NCI-H82 treated with DMSO at 0.1 percent for 48 hours (cell line): ENCODE data around the gene PTGR3.
A peak's percentile ranks its signal among the peaks of the same experiment; 100 is the strongest.

Source experiments
- DNase-seq: peaks from one replicate; lab custom pipeline; 2025; ENCODE audit not compliant: unreplicated experiment; lab: John Stamatoyannopoulos, UW

The PTGR3 gene

GRCh38 chr18:75215663-75216062 lies 6.7 kb upstream of the PTGR3 start:
- no peak for DNase-seq

- DNase-seq: no peak
Measured at GRCh38 chr18:75214766-75215510, 6.0 kb upstream of the PTGR3 start.

DNA sequence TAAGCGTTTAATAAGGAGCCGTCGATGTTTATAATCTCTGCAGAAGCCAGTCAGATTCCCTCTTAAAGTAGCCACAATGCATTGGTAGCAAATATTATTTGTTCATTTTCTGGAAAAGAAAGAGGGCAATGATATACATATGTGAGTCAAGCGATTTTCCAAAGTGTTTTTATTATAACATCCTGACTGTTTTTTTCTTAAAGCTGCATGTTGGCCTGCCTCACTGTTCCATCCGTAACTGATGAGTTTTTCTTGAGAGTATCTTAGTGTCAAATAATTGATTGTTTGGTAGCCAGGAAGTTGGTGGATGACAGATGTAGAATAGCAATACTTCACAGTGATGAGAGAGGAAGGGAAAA lies 5.4 kb upstream of the PTGR3 start:
- no peak for DNase-seq

DNA sequence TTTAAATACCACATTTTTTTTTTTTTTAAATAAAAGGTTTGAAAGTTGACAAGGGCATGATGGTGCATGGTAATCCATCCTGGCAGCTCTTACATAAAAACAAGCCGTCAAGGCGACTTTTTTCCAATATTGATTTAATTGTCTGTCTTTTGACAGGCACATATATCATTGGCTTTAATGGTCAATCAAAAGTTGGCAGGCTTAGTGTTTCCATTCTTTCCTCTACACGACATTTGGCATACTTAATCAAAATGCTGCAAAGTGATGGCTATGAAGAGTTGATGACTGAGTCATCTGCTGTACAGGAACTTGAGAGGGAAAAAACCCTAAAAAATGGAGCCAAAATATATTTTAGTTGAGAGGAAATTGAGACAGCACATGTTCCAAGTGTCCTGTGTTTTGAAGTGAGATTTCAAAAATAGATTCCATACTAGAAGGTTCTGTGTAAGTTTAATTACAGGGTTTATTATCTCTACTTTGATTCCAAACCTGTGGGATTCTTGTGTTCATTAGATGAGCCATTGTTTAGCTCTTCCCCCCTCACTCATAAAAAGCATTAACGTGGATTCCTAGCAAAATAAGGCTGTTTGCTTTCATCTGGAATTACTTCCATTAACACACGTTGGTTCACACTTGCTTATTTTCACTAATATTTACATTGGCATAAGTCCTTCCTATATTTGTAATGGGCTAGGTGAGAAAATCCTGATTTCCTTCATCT lies 4.8 kb upstream of the PTGR3 start:
- no peak for DNase-seq

GRCh38 chr18:75212751-75213090 lies 3.8 kb upstream of the PTGR3 start:
- no peak for DNase-seq

GRCh38 chr18:75211953-75212750 lies 3.2 kb upstream of the PTGR3 start:
- no peak for DNase-seq

DNA sequence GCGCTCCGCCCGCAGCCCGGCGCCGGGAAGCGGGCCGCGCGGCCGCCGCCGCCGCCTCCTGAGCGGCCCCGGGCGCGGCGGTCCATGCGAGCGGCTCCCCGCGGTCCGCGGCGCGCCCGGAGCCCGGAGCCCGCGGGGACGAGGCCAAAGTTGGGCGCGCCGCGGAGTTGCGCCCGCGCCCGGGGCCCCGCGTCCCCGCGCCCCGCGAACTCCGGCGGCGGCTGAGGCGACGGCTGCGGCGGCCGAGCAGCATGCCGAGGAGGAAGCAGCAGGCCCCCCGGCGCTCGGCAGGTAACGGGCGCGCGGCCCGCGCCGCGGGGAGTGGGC lies 2.6 kb upstream of the PTGR3 start:
- no peak for DNase-seq

- DNase-seq: no peak
Measured at GRCh38 chr18:75211002-75211621, 2.2 kb upstream of the PTGR3 start.

DNA sequence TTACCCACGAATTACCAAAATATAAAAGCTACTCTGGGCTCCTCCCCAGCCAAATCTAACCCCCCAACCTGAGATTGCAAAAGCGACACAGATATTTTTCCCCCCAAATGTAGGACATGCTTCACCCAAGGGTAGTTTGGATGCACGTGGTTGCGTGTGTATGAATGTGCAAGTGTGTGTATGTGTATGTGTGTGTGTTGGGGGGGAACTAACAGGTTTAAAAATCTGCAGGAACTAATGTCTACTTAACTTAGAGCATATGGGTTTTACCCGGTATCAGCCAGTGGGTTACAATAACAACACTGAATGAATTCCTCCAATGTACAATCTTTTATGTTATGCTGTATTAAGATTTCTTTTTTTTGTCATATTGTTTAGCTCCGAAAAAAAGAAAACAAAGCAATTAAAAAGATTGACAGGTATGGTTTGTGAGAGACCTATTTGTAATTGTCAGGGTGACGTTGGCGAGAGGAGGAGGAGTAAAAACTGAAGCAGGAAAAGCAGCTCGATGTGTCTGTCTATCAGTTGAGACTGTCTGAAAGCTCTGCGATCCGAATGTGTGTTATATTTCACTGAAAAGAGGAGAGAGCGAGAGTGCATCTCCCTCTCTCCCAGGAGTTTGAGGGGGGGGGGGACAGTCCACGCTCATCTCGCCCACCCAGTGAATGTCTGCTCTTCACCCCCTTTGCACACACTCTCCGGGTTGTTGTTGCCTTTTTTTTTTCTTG lies 1.5 kb upstream of the PTGR3 start, which contains the start of gene TSHZ1:
Gene TSHZ1 (plus strand): TSS at position 524 of the 728 bp plus-strand sequence. CDS start 1,080 bp downstream, outside the sequence.
- DNase-seq: peak; percentile 45

GRCh38 chr18:75209951-75210258 lies 966 bp upstream of the PTGR3 start:
- no peak for DNase-seq

GRCh38 chr18:75208836-75209128 lies 157 bp downstream of the PTGR3 start:
- no peak for DNase-seq

DNA sequence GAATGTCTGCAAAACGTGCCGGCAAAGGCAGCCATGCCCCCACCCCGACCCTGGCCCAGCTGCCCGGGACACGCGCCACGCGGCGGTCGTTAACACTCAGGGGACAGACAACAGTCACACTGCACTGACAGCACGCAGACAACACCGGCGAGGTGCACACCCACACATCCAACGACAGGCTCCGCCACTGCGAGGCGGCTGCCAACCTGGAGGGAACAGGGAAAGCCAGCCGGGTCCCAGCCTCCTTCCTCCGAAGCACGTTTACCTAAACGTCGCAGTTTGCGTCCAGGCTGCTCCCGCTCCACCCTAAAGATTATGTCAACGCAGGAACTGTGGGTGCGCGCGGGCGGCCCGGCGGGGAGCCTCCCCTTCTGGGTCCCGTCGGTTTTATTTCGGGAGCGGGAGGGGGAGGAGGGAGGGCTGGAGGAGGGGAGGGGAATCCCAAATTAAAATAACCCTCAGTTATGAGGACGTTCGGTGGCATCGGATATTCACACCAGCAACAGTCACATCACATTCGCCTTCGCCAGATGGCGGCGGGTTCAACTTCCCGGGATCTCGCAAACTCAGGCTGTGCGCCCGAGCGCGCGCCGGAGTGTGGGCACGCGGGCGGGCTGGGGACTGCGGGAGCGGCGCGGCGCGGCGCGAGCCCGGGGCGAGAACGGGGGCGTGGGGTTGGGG lies 644 bp downstream of the PTGR3 start:
- DNase-seq: peak; percentile 9

DNA sequence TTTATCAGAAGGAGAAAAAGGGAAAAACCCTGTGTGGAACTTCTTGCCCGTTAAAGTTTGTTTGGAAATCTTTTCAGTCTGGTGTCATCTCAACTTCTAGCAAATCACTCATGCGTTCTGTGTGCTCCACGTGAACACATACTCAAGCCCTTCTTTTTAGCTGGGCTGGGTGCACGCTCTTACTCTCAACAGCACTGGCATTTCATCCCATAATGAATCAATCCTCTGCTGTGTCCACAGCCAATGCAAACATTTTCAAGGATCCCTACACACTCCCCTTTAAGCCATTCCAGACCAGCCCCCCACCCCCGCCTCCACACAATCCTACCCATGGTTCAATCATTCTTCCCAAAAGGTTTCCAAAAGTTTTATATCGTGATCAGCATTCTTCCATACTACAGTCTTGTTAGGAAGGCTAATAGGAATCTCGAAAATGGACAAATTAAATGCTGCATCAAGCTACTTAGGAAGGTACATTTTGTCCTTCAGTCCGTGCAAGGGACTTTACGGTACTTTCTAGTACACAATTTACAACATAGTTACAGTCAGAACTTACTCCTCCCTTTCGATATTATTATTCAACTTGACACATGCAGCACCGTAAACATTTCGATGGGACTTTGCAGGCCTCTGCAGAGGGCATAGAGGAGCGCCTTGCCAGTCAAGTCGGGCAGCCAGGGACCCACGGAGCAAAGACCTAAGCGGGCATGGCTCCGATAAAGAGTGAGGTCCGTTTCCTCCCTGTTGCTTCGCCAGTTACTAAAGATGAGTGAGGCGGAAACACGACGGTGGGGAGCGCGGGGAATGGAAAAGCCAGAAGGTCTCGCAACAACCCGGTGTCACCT lies 1.4 kb downstream of the PTGR3 start:
- no peak for DNase-seq

GRCh38 chr18:75206452-75207309 lies 2.3 kb downstream of the PTGR3 start:
- DNase-seq: no peak

DNA sequence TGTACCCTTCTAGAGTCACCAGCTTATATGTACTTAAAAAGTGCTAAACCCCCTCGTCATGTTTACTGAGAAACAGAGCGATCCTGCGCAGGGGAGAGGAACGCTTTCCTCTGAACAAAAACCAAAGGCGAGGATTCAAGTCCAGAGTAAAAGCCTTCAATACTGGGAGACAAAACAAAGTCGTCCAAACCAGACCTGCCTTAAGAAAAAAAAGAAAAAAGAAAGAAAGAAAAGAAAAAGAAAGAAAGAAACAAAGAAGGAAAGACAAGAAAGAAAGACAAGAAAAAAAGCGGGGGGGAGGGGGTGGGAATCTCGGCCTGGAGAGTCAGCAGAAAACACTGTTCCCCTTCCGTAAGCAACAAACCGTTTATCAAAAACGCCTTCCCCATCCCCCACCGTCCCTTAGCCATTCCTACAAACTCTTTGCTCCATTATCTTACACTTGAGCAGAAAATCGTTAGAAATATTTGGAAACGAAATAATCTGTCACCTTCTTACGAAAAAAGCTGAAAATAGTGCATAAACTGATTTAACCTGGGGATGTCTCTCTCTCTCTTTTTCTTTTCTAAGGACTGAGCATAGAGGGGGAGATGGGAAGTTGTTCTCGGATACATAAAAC lies 3.3 kb downstream of the PTGR3 start:
- no peak for DNase-seq

DNA sequence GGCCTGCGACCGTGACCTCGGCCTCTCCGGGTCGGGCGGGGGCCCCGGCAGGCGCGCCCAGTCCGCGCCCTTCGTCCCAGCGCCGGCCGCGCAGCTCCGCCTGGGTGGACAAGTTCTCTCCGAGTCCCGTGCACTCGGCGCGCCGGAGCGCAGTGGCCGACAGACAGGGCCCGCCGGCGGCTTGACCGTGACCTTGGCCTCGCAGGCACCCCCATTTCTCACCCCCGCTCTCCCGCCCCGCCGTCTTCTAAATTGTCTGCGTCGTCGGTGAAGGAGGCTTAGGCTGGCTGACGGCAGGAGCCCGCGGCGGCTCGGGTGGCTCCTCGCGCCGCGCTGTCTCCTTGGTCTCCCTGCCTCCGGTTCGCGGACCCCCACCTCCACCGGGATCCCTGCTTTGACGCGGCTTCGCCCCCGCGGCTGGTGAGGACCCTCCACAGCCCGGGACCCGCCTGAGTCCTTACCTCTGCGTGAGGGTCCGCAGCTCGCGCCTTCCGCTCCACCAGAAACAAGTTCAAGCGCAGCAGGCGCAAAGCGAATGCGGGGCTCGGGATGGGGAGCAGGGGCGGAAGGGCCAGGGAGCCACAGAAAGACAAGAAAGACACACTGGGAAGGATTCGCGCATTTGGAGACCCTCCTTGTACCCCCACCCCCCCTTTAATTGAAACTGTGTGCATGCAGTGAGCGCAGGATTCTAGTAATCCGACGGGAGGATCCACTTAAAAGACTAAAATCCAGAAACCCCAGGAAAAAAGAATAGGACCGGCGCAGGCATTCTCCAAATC lies 4.0 kb downstream of the PTGR3 start:
- DNase-seq: no peak

DNA sequence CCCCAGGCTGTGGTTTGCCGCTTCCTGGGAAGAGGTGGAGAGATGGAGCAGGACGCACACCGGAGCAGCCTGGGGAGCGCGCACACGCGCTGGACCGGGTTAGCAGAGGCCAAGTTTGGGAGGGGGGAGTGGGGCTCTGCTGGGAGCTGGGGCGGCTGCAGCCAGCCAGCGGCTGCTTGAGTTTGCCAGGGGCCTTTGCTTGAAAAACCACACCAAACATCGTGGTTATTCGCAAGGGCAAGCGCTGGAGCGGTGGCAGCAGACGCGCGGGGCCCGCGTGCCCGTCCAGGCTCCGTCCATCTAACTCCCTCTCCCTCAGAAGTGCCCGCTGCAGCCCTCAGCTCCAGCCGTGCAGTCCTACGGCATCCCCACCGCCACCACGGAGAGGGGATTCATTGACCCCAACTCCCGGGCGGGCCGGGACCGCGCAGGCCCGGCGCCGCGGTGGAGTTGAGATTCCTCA lies 4.6 kb downstream of the PTGR3 start:
- no peak for DNase-seq
